Activated T-helper 1 cell treated with anti-CD3 and anti-CD28 coated beads, Interleukin-12 subunit alpha, Interleukin-12 subunit beta, Interleukin-2, Interleukin-4 antibody, amounts not matched to agents 30 ng/mL and 10 ng/mL and 1 ng/mL, durations not matched to agents 14 hours and 24 hours and 36 hours (primary cell): ENCODE data around the gene PTEN. TPM values are rescaled to one million over a fixed set of nuclear protein-coding genes. Genes with fewer than 3 reads are reported as not detected.
"Not testable (repeated sequence)": the region's sequence is repeated elsewhere in the genome, so short reads cannot be mapped to it uniquely, and the experiment has no call there.

Experiments
- DNase-seq: peaks from one replicate; pipeline ENCODE4 v3.0.0; 2021; ENCODE audit warnings: low spot score
- H3K27ac Mint-ChIP-seq: one replicate; pipeline ENCODE4 v1.8.0; 2021; ENCODE audit warnings: mild to moderate bottlenecking, mixed read lengths
- H3K27me3 Mint-ChIP-seq: one replicate; pipeline ENCODE4 v1.8.0; 2022; ENCODE audit warnings: mild to moderate bottlenecking, moderate library complexity, mixed read lengths; ENCODE audit not compliant: insufficient read depth
- H3K36me3 Mint-ChIP-seq: one replicate; pipeline ENCODE4 v1.8.0; 2021; ENCODE audit warnings: low read depth, mixed read lengths
- H3K4me1 Mint-ChIP-seq: one replicate; pipeline ENCODE4 v1.8.0; 2021; ENCODE audit warnings: low read depth, mixed read lengths
- H3K4me3 Mint-ChIP-seq: one replicate; pipeline ENCODE4 v1.8.0; 2021; ENCODE audit warnings: mild to moderate bottlenecking, moderate library complexity, mixed read lengths
- H3K9me3 Mint-ChIP-seq: one replicate; pipeline ENCODE4 v1.8.0; 2021; ENCODE audit warnings: mixed read lengths
- intact Hi-C: fragments of 100-400 bp; cut with micrococcal nuclease; formaldehyde crosslinking; loops from one replicate; pipeline ENCODE4 v1.15.1; 2024
- total RNA-seq: library from RNA; stranded (reverse); gene quantifications from 2 replicates; pipeline ENCODE4 v1.2.3, GENCODE V29; 2022

The PTEN gene
- total RNA-seq, 1 donor from 2014 or later: 56.9 TPM

DNA sequence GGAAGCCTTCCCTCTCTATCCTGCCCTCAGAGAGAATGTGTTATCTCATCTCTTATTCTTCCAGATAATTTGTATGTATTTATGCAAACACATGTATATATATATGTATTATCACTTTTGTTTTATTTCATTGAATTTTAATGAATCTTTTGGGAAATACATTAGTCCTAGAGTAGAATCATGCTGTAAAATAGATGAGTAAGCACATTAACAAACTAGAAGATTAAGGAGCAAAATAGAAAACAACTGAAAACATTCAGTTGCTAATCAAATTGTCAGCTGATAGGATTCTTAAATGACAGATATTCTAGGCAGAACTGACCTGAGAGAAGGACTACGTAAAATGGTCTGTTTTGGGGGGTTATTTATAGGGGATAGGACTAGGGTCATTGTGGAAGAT, 11.3 kb upstream of the PTEN start:
- no peak for DNase-seq
- Mint-ChIP-seq H3K36me3 (no peaks in the 10 kb centered on the region), H3K4me3 (no peak overlapping the region), H3K27ac (no peak overlapping the region), H3K4me1 (peaks cover 15% of the 10 kb centered on the region), H3K27me3 (no peaks in the 10 kb centered on the region), H3K9me3 (no peaks in the 10 kb centered on the region)
- intact Hi-C loops: no loop called here

- not testable (repeated sequence) for DNase-seq, H3K27me3 Mint-ChIP-seq, H3K36me3 Mint-ChIP-seq
Observed at GRCh38 chr10:87855247-87855646, 8.2 kb upstream of the PTEN start.

GRCh38 chr10:87855665-87856064, 7.8 kb upstream of the PTEN start:
- H3K36me3 Mint-ChIP-seq, H3K9me3 Mint-ChIP-seq, H3K27ac Mint-ChIP-seq, H3K27me3 Mint-ChIP-seq, DNase-seq, intact Hi-C loops, H3K4me3 Mint-ChIP-seq: not testable (repeated sequence)
- H3K4me1 Mint-ChIP-seq: peaks cover 14% of the 10 kb centered on the region

More at GRCh38 chr10:87855247-87855646, 8.2 kb upstream of the PTEN start:
- intact Hi-C loops, H3K27ac Mint-ChIP-seq, H3K4me3 Mint-ChIP-seq, H3K9me3 Mint-ChIP-seq: not testable (repeated sequence)
- H3K4me1 Mint-ChIP-seq: peaks cover 14% of the 10 kb centered on the region

GRCh38 chr10:87860156-87860795, 3.1 kb upstream of the PTEN start:
- H3K4me1 Mint-ChIP-seq: peaks cover 38% of the 10 kb centered on the region
- H3K36me3 Mint-ChIP-seq: peaks cover 5% of the 10 kb centered on the region
- H3K9me3 Mint-ChIP-seq: no peaks in the 10 kb centered on the region
- no peak for DNase-seq
- H3K27ac Mint-ChIP-seq: no peak overlapping the region
- intact Hi-C loops: loop anchor here (1.0 to 10.0 kb wide), 5 partner anchors 457 to 1842 kb away; partner anchors contain the start of genes KIF20B and STAMBPL1
- peak overlapping the region; percentile 55 for H3K4me3 Mint-ChIP-seq
- H3K27me3 Mint-ChIP-seq: peaks cover 5% of the 10 kb centered on the region

GRCh38 chr10:87860816-87861403, 2.5 kb upstream of the PTEN start:
- peaks cover 11% of the 10 kb centered on the region for H3K36me3 Mint-ChIP-seq
- peak overlapping the region; percentile 94 for H3K4me3 Mint-ChIP-seq
- H3K27me3 Mint-ChIP-seq: peaks cover 5% of the 10 kb centered on the region
- DNase-seq: no peak
- intact Hi-C loops: loop anchor here (1.0 to 10.0 kb wide), 6 partner anchors 291 to 1841 kb away; partner anchors contain the start of genes KIF20B and STAMBPL1
- H3K27ac Mint-ChIP-seq: peak overlapping the region; percentile 13
- no peaks in the 10 kb centered on the region for H3K9me3 Mint-ChIP-seq
- H3K4me1 Mint-ChIP-seq: peaks cover 44% of the 10 kb centered on the region

- Mint-ChIP-seq H3K27ac (peak overlapping the region; percentile 92), H3K4me1 (peaks cover 47% of the 10 kb centered on the region), H3K27me3 (peaks cover 5% of the 10 kb centered on the region), H3K4me3 (peak overlapping the region; percentile 94), H3K36me3 (peaks cover 13% of the 10 kb centered on the region), H3K9me3 (no peaks in the 10 kb centered on the region)
- DNase-seq: no peak
- intact Hi-C loops: loop anchor here (1.0 to 10.0 kb wide), 5 partner anchors 291 to 1841 kb away; partner anchors contain the start of genes KIF20B and STAMBPL1
Observed at GRCh38 chr10:87861566-87861952, 1.9 kb upstream of the PTEN start.

- H3K4me3 Mint-ChIP-seq: peak overlapping the region; percentile 94
- H3K4me1 Mint-ChIP-seq: peaks cover 52% of the 10 kb centered on the region
- intact Hi-C loops: loop anchor here (1.0 to 10.0 kb wide), 11 partner anchors 44 to 1840 kb away; partner anchors contain the start of genes ATAD1, KIF20B and STAMBPL1
- H3K27me3 Mint-ChIP-seq: peaks cover 5% of the 10 kb centered on the region
- peak; percentile 91 for DNase-seq
- H3K36me3 Mint-ChIP-seq: peaks cover 16% of the 10 kb centered on the region
- no peaks in the 10 kb centered on the region for H3K9me3 Mint-ChIP-seq
- peak overlapping the region; percentile 92 for H3K27ac Mint-ChIP-seq
Observed at GRCh38 chr10:87861953-87862678, 1.3 kb upstream of the PTEN start.

DNA sequence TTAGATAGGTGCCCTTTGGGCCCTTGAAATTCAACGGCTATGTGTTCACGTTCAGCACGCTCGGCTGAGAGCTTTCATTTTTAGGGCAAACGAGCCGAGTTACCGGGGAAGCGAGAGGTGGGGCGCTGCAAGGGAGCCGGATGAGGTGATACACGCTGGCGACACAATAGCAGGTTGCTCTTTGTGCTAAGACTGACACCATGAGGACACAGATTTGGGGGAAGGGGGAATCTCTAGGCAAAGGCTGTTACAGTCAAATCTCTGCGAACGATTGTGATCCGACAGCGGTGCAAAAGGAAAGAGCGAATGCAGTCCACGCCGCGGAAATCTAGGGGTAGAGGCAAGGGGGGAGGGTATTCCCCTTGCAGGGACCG, 759 bp upstream of the PTEN start:
- Mint-ChIP-seq H3K4me3 (peak overlapping the region; percentile 94), H3K27ac (peak overlapping the region; percentile 92), H3K9me3 (no peaks in the 10 kb centered on the region), H3K27me3 (peaks cover 5% of the 10 kb centered on the region), H3K4me1 (peaks cover 57% of the 10 kb centered on the region), H3K36me3 (peaks cover 16% of the 10 kb centered on the region)
- intact Hi-C loops: loop anchor here (1.0 to 10.0 kb wide), 11 partner anchors 44 to 1840 kb away; partner anchors contain the start of genes ATAD1, KIF20B and STAMBPL1
- DNase-seq: no peak

- H3K36me3 Mint-ChIP-seq: peaks cover 22% of the 10 kb centered on the region
- intact Hi-C loops: loop anchor here (1.0 to 10.0 kb wide), 7 partner anchors 227 to 1838 kb away; partner anchors contain the start of genes FAS, KIF20B and STAMBPL1
- H3K4me1 Mint-ChIP-seq: peaks cover 70% of the 10 kb centered on the region
- not testable (repeated sequence) for DNase-seq, H3K27me3 Mint-ChIP-seq, H3K9me3 Mint-ChIP-seq
- H3K4me3 Mint-ChIP-seq: peak overlapping the region; percentile 97
- H3K27ac Mint-ChIP-seq: peak overlapping the region; percentile 85
Observed at GRCh38 chr10:87863951-87864495, 598 bp downstream of the PTEN start.

DNA sequence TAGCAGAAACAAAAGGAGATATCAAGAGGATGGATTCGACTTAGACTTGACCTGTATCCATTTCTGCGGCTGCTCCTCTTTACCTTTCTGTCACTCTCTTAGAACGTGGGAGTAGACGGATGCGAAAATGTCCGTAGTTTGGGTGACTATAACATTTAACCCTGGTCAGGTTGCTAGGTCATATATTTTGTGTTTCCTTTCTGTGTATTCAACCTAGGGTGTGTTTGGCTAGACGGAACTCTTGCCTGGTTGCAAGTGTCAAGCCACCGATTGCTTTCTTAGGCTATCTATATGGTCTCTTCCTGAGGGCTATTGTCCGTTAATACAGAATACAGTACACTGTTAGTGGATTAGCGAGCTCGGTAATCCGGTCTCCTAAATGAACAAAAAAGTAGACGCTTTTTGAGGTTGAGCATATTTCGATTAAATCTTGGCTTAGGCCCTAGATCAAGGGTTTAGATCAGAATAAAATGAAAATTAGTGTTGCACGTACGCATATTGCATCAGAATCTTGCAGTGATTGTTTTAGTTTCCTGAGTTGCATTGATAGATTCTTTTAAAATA, 1.2 kb downstream of the PTEN start:
- DNase-seq: no peak
- H3K4me3 Mint-ChIP-seq: peak overlapping the region; percentile 97
- H3K4me1 Mint-ChIP-seq: peaks cover 73% of the 10 kb centered on the region
- peaks cover 5% of the 10 kb centered on the region for H3K27me3 Mint-ChIP-seq
- peak overlapping the region; percentile 85 for H3K27ac Mint-ChIP-seq
- intact Hi-C loops: loop anchor here (1.0 to 10.0 kb wide), 8 partner anchors 53 to 1838 kb away; partner anchors contain the start of genes FAS, KIF20B and STAMBPL1
- no peaks in the 10 kb centered on the region for H3K9me3 Mint-ChIP-seq
- peaks cover 22% of the 10 kb centered on the region for H3K36me3 Mint-ChIP-seq

DNA sequence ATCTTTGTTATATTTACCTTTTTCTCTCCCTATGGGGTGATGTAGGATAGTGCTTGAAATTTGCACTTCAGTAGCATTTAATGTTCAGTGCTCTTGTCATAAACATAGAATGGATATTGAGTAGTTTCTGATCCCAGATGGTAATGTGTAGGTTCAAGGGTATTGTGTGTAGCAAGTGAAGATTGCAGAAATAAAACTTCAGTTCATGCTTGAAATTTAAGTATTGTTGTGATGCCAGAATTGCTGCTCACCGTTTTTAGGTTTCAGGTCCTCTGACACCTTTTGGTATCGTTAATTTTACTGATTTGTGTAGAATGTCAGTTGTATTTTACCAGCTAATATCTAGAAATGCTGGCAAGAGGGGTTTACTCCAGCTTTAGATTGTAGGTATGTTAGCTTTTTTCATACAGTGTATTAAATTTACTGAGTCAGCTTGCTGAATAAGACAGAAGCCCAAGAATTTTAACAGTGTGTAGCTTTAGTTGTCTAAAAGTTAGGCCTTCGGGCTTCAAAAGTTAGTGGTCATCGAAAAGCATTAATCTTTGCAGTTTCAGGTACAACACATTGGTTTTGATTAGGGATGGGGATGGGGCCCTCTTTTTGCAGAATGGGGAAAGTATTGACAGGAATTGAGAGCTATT, 1.9 kb downstream of the PTEN start:
- no peak for DNase-seq
- intact Hi-C loops: loop anchor here (1.0 to 10.0 kb wide), 5 partner anchors 52 to 1219 kb away; partner anchors contain the start of gene FAS
- peak overlapping the region; percentile 85 for H3K27ac Mint-ChIP-seq
- peak overlapping the region; percentile 97 for H3K4me3 Mint-ChIP-seq
- H3K9me3 Mint-ChIP-seq: no peaks in the 10 kb centered on the region
- peaks cover 22% of the 10 kb centered on the region for H3K36me3 Mint-ChIP-seq
- peaks cover under 1% of the 10 kb centered on the region for H3K27me3 Mint-ChIP-seq
- peaks cover 69% of the 10 kb centered on the region for H3K4me1 Mint-ChIP-seq
